ENCODE results near the gene ZDHHC17.

DNA sequence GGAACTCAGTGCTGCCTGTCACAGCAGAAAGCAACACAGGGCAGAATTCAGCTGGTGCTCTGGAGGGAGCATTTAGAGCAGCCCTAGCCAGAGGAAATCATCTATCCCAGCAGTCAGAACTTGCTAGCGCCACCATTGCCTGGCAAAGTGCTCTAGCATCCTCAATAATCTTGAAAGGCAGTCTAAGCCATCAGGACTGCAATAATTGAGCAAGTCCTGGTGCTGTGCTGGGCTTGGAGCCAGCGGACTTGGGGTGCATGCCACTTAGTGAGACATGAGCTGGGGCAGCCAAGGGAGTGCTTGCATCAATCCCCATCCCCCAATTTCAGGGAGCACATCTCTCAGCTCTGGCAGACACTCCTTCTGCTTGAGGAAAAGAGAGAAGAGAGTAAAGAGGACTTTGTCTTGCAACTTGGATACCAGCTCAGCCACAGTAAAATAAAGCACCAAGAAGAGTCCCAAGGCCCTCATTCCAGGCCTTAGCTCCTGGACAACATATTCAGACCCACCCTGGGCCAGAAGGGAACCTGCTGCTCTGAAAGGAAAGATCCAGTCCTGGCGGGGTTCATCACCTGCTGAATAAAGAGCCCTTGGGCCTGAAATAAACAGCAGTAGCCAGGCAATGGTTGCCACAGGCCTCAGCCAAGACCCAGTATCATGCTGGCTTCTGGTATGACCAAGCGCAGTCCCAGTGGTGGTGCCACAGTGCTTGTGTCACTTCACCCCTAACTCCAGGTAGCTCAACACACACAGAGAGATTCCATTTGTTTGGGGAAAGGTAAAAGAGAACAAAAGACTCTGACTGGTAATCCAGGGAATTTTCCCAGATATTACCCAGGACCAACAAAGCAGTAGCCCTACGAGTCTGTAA, 44.5 kb upstream of the ZDHHC17 start:
- TF ChIP-seq, protein P1, sequence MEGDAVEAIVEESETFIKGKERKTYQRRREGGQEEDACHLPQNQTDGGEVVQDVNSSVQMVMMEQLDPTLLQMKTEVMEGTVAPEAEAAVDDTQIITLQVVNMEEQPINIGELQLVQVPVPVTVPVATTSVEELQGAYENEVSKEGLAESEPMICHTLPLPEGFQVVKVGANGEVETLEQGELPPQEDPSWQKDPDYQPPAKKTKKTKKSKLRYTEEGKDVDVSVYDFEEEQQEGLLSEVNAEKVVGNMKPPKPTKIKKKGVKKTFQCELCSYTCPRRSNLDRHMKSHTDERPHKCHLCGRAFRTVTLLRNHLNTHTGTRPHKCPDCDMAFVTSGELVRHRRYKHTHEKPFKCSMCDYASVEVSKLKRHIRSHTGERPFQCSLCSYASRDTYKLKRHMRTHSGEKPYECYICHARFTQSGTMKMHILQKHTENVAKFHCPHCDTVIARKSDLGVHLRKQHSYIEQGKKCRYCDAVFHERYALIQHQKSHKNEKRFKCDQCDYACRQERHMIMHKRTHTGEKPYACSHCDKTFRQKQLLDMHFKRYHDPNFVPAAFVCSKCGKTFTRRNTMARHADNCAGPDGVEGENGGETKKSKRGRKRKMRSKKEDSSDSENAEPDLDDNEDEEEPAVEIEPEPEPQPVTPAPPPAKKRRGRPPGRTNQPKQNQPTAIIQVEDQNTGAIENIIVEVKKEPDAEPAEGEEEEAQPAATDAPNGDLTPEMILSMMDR (IDR thresholded peaks at IDR 0.05; ENCODE audit: low read depth, low read length): no peak
- TF ChIP-seq POLR2A (IDR thresholded peaks at IDR 0.05; ENCODE audit: extremely low read depth, insufficient read length): no peak
